NCI-H510A (cell line): ENCODE data around the gene TARBP1.
"Not testable (repeated sequence)": the region's sequence is repeated elsewhere in the genome, so short reads cannot be mapped to it uniquely, and the experiment has no call there.

Source experiments
- DNase-seq: peaks from one replicate; lab custom pipeline; 2025; lab: John Stamatoyannopoulos, UW

Gene TARBP1

DNA sequence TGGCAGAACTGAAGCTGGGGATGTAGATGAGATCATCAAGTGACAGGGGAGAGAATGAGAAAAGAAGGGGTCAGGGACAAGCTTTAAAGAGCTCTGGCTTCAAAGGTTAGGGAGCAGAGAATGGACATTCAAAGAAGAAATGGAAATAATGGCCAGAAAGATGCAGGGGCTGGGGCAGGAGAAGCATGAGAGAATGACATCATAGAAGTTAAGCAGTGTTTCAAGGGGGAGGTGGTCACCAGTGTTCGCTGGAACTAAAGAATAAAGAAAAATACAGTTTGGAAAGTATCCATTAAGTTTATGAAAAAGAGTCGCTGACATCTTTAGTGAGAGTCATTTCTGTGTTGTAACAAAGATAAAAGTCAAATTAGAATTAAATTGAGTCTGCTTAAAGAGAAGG, 44.3 kb downstream of the TARBP1 start:
- no peak for DNase-seq

GRCh38 chr1:234433563-234434285, 45.3 kb downstream of the TARBP1 start:
- DNase-seq: no peak

DNA sequence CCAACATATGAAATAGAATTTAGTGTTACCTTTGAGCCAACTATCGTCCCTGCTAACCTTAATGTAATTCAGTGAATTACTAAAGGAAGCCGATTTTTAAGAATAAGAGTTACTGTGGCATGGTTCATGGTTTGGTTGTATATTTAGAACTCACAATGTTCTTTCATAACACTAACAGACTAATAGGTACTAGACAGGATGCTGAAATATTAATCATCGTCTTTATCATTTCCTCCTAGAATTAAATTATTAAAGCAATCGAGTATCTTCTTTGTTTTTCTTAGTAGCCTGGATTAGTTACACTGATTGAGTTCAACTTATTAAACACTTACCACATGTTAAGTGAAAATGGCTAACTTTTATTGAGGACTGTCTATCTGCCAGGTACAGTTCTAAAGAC, 47.7 kb downstream of the TARBP1 start:
- no peak for DNase-seq

DNA sequence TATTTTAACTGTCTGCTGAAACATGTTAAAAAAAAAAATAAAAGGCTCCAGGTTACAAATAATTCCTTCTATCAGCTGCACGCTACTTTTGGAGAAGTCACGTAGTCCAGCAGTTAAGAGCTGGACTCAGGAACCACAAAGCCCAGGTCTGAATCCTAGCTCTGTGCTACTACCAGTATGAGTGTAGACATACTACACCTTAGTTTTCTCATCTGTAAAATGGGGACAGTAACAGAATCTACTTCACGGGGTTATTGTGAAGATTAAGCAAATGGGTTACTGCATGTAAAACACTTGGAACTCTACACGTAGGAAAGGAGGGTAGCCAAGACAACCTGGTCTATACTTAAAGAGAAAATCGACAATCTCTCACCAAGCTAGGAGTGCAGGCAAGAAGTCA, 48.3 kb downstream of the TARBP1 start:
- DNase-seq: no peak

DNA sequence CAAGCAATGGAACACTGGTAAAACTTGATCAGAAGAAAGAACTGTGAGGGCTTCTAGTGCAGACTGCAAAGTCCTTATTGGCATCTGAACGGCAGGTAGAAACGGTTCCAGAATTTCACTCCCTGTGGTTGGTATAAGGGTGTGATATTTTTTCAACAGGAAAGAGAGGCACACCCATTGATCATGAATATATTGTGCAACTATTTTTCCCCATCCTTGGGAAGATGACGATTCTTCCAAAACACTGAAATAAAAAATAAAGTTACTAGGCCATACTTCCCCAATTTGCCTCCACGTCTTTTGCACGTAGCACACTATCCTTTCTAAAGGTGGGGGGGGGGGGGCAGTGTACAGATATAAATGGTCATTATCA, 49.6 kb downstream of the TARBP1 start:
- DNase-seq: no peak

- DNase-seq: no peak
Measured at GRCh38 chr1:234427950-234428646, 50.9 kb downstream of the TARBP1 start.

DNA sequence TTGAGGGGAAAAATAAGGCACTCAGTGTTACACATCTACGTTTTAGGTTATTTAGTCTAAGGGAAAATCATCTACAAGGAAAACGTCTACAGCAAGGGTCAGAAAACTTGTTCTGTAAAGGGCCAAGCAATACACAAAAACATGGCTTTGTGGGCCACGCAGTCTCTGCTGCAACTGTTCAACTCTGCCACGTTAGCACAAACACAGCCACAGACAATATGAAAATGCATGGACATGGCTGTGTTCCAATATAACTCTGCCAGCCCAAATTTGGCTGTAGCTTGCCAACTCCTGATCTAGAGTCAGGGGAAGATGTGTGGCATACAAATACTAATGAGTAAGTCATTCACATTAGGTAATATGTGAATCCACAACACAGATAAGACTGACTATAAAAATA, 65.0 kb downstream of the TARBP1 start:
- DNase-seq: no peak

GRCh38 chr1:234413485-234413884, 65.5 kb downstream of the TARBP1 start:
- DNase-seq: no peak

DNA sequence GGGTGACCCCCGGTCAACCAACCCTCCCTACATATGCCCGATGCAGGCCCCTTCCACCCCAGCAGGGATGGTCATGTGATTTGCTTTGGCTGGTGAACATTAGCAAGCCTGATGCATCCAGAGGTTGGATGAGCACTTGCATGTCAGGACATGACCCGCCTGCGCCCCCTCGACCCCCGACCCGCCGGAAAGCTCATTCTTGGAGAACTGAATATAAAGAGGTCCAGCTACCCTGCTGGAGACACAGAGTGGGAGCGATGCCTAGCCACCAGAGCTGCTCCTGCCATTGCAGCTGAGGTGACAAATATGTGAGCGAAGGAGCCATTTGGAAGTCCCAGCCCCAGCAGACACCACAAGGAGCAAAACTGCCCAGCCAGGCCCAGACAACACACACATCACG, 66.1 kb downstream of the TARBP1 start:
- no peak for DNase-seq

- DNase-seq: no peak
Measured at GRCh38 chr1:234409328-234409727, 69.7 kb downstream of the TARBP1 start.

DNA sequence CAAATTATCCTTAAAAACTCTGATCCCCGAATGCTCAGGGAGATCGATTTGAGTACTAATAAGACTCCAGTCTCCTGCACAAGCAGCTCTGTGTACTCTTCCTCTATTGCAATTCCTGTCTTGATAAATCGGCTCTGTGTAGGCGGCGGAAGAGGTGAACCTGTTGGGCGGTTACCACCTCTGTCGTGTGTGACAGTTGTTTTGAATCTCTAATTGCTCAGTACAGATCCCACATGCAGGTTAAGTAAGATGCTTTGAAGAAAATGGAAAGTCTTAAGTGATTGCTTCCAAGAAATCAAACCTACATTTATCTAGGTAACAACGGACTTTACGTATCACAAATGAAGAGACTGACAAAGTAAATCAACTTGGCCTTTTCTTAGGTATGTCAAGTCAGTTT, 70.2 kb downstream of the TARBP1 start:
- DNase-seq: no peak

GRCh38 chr1:234406871-234407270, 72.1 kb downstream of the TARBP1 start:
- no peak for DNase-seq

- DNase-seq: no peak
Measured at GRCh38 chr1:234405676-234406075, 73.3 kb downstream of the TARBP1 start.

DNA sequence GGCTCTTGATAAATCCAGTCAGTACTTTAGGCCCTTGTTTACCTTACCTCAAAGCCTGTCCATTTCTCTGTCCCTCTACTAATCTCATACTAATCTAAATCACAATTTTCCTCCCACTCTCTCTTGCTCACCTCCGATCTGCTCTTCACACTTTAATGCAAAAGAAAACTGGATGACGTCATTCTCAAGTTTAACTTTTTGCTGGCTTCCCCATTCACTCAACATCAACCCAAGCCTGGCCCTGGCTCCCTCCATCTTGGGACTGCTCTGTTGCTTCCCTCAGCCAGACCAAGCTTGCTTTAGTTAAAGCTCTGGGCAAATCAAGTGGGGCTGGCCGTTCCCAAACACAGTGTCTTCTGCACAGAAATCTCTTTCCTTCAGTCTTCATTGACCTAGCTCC, 76.0 kb downstream of the TARBP1 start:
- DNase-seq: no peak

- DNase-seq: no peak
Measured at GRCh38 chr1:234401658-234402057, 77.3 kb downstream of the TARBP1 start.

DNA sequence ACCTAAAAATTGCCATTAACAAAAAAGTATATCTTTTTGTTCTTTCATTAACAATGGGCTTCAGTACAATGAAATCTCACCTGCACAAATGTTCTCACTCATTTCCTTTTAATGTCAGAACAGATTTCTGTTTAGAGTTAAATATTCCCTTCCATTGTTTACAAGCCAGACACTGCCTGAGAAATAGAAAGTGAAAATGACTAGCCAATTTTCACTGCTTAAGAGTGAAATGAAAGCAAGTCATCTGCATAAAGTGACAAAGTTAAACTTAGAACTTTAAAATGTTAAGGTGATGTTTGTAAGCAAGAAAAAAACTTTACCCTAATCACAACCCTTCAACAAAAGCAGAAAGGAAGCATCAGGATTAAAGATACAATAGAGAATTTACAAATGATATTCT, 78.2 kb downstream of the TARBP1 start:
- DNase-seq: no peak

DNA sequence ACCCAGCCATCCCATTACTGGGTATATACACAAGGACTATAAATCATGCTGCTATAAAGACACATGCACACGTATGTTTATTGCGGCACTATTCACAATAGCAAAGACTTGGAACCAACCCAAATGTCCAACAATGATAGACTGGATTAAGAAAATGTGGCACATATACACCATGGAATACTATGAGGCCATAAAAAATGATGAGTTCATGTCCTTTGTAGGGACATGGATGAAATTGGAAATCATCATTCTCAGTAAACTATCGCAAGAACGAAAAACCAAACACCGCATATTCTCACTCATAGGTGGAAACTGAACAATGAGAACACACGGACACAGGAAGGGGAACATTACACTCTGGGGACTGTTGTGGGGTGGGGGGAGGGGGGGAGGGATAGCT, 79.5 kb downstream of the TARBP1 start:
- not testable (repeated sequence) for DNase-seq

DNA sequence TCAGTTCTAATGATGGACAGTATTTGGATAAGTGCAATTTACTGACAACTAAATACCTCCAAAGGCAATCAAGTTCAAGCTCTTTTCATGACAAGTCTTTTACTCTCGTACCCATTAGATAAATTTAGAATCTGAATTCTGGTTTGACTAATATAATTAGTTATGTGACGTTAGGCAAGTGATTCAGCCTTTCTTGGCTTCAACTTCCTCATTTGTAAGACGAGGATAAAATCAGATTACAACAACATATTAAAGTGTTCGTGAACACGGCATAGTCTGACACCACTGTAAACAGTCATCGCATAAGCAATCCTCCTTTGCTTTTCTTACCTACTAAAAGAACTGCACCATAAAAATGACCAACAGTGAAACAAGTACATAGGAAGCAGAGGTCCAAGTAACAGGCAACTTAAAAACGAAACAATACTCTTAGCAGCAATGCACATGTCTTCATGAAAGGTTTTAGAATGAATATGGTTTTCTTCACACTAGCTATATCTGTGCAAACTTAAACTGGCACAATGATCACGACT, 80.1 kb downstream of the TARBP1 start:
- no peak for DNase-seq

DNA sequence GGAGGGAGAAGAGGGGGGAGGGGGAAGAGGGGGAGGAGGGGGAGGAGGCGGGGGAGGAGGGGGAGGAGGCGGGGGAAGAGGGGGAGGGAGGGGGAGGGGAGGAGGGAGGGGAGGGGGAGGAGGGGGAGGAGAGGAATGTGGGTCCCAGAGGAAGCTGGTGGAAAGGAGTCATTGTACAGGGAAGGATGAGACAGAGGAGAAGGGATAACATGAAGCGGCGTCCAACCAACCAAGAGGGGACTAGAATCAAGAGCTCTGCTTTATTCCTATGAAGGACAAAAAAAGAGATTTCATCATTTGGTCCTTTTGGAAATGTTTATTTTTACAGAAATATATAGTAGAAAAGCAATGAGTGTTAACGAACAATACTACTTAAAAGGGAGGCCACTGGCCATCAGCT, 81.2 kb downstream of the TARBP1 start:
- DNase-seq: no peak

- no peak for DNase-seq
Measured at GRCh38 chr1:234396871-234397270, 82.1 kb downstream of the TARBP1 start.

- no peak for DNase-seq
Measured at GRCh38 chr1:234396092-234396491, 82.9 kb downstream of the TARBP1 start.

- DNase-seq: no peak
Measured at GRCh38 chr1:234395297-234395696, 83.7 kb downstream of the TARBP1 start.

GRCh38 chr1:234393190-234393589, 85.8 kb downstream of the TARBP1 start:
- DNase-seq: no peak

GRCh38 chr1:234388094-234388493, 90.9 kb downstream of the TARBP1 start:
- no peak for DNase-seq
